Measurements from ENCODE around the gene YRDC.

GRCh38 chr1:37846647-37847339, 38.8 kb upstream of the YRDC start:
- TF ChIP-seq CTCF (IDR thresholded peaks at IDR 0.05; ENCODE audit: extremely low read depth in 1 of 2, insufficient read depth in 1 of 2, low read depth in 1 of 2, low read length in 2 of 2) (no peak), JUN (IDR thresholded peaks at IDR 0.05; ENCODE audit: borderline replicate concordance, insufficient read depth, insufficient read length, low read depth) (no peak), POLR2A (IDR thresholded peaks at IDR 0.05; ENCODE audit: low read depth, low read length) (no peak), POLR2AphosphoS5 (IDR thresholded peaks at IDR 0.05; ENCODE audit: insufficient read depth, low read depth, low read length) (no peak), EZH2 (IDR thresholded peaks at IDR 0.05; ENCODE audit: borderline replicate concordance, low read depth, low read length, severe bottlenecking) (no peak), MAX (IDR thresholded peaks at IDR 0.05; ENCODE audit: insufficient read depth, insufficient read length) (no peak), FOS (IDR thresholded peaks at IDR 0.05; ENCODE audit: borderline replicate concordance, insufficient read depth, low read length) (no peak)

All from endothelial cell of umbilical vein (primary cell).